ENCODE results near the gene ZBTB32.

GRCh38 chr19:35724560-35724959 lies 20.2 kb downstream of the ZBTB32 start:
- TF ChIP-seq CTCF (IDR thresholded peaks at IDR 0.05; ENCODE audit: low read depth, low read length, poor library complexity, severe bottlenecking) (no peak), EZH2phosphoT487 (IDR thresholded peaks at IDR 0.05; ENCODE audit: borderline replicate concordance, low read length) (no peak)
